HepG2 (cell line): ENCODE data around the gene TIMM10. TPM values are rescaled to one million over a fixed set of nuclear protein-coding genes. Genes with fewer than 3 reads are reported as not detected.

Experiments used
- ATAC-seq: fragments of 200-7000 bp; cut with Tn5 transposase; 3 replicates; pipeline ENCODE4 v1.9.1; 2020; ENCODE audit warnings: mild to moderate bottlenecking, moderate library complexity
- BruUV-seq: library from RNA; stranded (reverse); fragments of 400-500 nt; replicated peaks from 2 replicates; lab custom pipeline; 2021; lab: Mats Ljungman, UMichigan
- CTCF ChIA-PET: fragments of 300-600 bp; formaldehyde crosslinking; extraction: SDS; loops from one replicate; lab custom pipeline; 2021; ENCODE audit warnings: low total read pairs, inconsistent platforms, low intra/inter-chr PET ratio; lab: Yijun Ruan, JAX
- POLR2A ChIA-PET: fragments of 350-600 bp; sonication (Branson Sonifier 250); formaldehyde crosslinking; loops from one replicate; lab custom pipeline; 2020; ENCODE audit warnings: antibody characterized with exemption, inconsistent platforms; lab: Yijun Ruan, JAX
- DNase-seq: peaks from one replicate; pipeline ENCODE4 v3.0.0-alpha.2; 2015; ENCODE audit warnings: low spot score
- FAIRE-seq: peaks from 3 replicates; lab custom pipeline; 2011; peaks lifted over from hg19 to GRCh38; lab: Jason Lieb, UNC
- H2AFZ ChIP-seq: one replicate; pipeline ENCODE4 v1.6.1; 2011; ENCODE audit warnings: low read length, inconsistent platforms
- H3K27ac ChIP-seq: fragments of 300-600 bp; 3 replicates; pipeline ENCODE4 v1.8.0; 2011; ENCODE audit warnings: mixed run types, mild to moderate bottlenecking, mixed read lengths, low read length, inconsistent platforms; ENCODE audit not compliant: insufficient read depth; ENCODE audit errors: extremely low read length
- H3K27me3 ChIP-seq, 2 experiments: fragments of 200-600 bp in 1 of 2; 2 replicates in 1 of 2; 3 replicates in 1 of 2; pipeline versions ENCODE4 v1.6.0 to v1.8.0; 2011; ENCODE audit warnings: low read length in 2 of 2, mild to moderate bottlenecking in 2 of 2, moderate library complexity in 2 of 2, inconsistent platforms in 1 of 2; ENCODE audit not compliant: insufficient read depth in 2 of 2, control insufficient read depth in 1 of 2
- H3K36me3 ChIP-seq, 2 experiments: fragments of 200-600 bp in 1 of 2; replicated peaks in 1 of 2; 2 replicates in 1 of 2; 3 replicates in 1 of 2; pipeline versions ENCODE4 v1.5.1 to v1.8.0; 2011; ENCODE audit warnings: low read length in 2 of 2, inconsistent platforms in 1 of 2; ENCODE audit not compliant: insufficient read depth in 2 of 2, control insufficient read depth in 1 of 2
- H3K4me1 ChIP-seq: 2 replicates; pipeline ENCODE4 v1.5.1; 2012; ENCODE audit warnings: low read length, inconsistent platforms; ENCODE audit not compliant: insufficient read depth
- H3K4me2 ChIP-seq: 2 replicates; pipeline ENCODE4 v1.6.0; 2011; ENCODE audit warnings: low read depth, low read length, inconsistent platforms
- H3K4me3 ChIP-seq, 3 experiments: fragments of 200-600 bp in 1 of 3; sonication (generic), shearing (Covaris generic) in 1 of 3; replicated peaks in 1 of 3; 2 replicates each; pipeline ENCODE4 v1.5.1; 2011 to 2016; ENCODE audit warnings: low read length in 3 of 3, inconsistent platforms in 2 of 3, low read depth in 2 of 3, mild to moderate bottlenecking in 2 of 3, control low read depth in 1 of 3, mixed read lengths in 1 of 3; ENCODE audit not compliant: insufficient read depth in 1 of 3
- H3K79me2 ChIP-seq: one replicate; pipeline ENCODE4 v1.6.1; 2011; ENCODE audit warnings: low read length, inconsistent platforms; ENCODE audit not compliant: insufficient read depth
- H3K9ac ChIP-seq: 2 replicates; pipeline ENCODE4 v1.6.0; 2011; ENCODE audit warnings: mild to moderate bottlenecking, low read depth, low read length, inconsistent platforms; ENCODE audit not compliant: insufficient read depth
- H3K9me3 ChIP-seq: 2 replicates; pipeline ENCODE4 v1.5.1; 2012; ENCODE audit warnings: mild to moderate bottlenecking, low read length
- H4K20me1 ChIP-seq: 2 replicates; pipeline ENCODE4 v1.6.0; 2011; ENCODE audit warnings: inconsistent platforms, mild to moderate bottlenecking, low read length, moderate library complexity; ENCODE audit not compliant: insufficient read depth
- FOSL2 ChIP-seq: sonication (generic); formaldehyde crosslinking; IDR thresholded peaks from 2 replicates; pipeline ENCODE4 v1.4.0; 2020; ENCODE audit warnings: missing genetic modification reagents
- FOXP1 ChIP-seq, 2 experiments: fragments of 450-650 bp in 1 of 2; IDR thresholded peaks; 2 replicates each; pipeline ENCODE4 v1.6.1; 2017 to 2018; ENCODE audit warnings: antibody characterized with exemption in 1 of 2
- HMGA1 ChIP-seq: sonication (generic); formaldehyde crosslinking; conservative IDR thresholded peaks from 2 replicates; pipeline ENCODE4 v1.4.0; 2020; ENCODE audit warnings: missing genetic modification reagents
- HOXA7 ChIP-seq: sonication (generic); formaldehyde crosslinking; IDR thresholded peaks from 2 replicates; pipeline ENCODE4 v1.8.1; 2022; ENCODE audit warnings: mild to moderate bottlenecking, missing genetic modification reagents, moderate library complexity
- IRF1 ChIP-seq: sonication (generic); formaldehyde crosslinking; IDR thresholded peaks from 2 replicates; pipeline ENCODE4 v1.4.0; 2020; ENCODE audit warnings: low read depth, mild to moderate bottlenecking, missing genetic modification reagents
- KDM3A ChIP-seq: IDR thresholded peaks from 2 replicates; pipeline ENCODE4 v1.6.1; 2018; ENCODE audit warnings: low read depth, missing compliant biosample characterization
- MYNN ChIP-seq: sonication (generic); formaldehyde crosslinking; IDR thresholded peaks from 2 replicates; pipeline ENCODE4 v1.4.0; 2020; ENCODE audit warnings: mild to moderate bottlenecking, low read depth, missing genetic modification reagents
- PITX1 ChIP-seq: sonication (generic); formaldehyde crosslinking; IDR thresholded peaks from 2 replicates; pipeline ENCODE4 v1.5.1; 2020; ENCODE audit warnings: mild to moderate bottlenecking, missing genetic modification reagents
- PRMT3 ChIP-seq: sonication (generic); formaldehyde crosslinking; IDR thresholded peaks from 2 replicates; pipeline ENCODE4 v1.8.1; 2022; ENCODE audit warnings: low read depth, mild to moderate bottlenecking, moderate library complexity, missing genetic modification reagents, borderline replicate concordance
- RAD21 ChIP-seq: fragments of 450-650 bp; formaldehyde crosslinking; IDR thresholded peaks from 2 replicates; pipeline ENCODE4 v1.5.0; 2020; ENCODE audit warnings: mild to moderate bottlenecking
- RAD51 ChIP-seq: fragments of 450-650 bp; IDR thresholded peaks from 2 replicates; pipeline ENCODE4 v1.6.1; 2016; ENCODE audit warnings: borderline replicate concordance
- SRF ChIP-seq: IDR thresholded peaks from 2 replicates; pipeline ENCODE4 v1.6.1; 2011; ENCODE audit warnings: mild to moderate bottlenecking, low read depth, low read length, moderate library complexity
- ZBTB39 ChIP-seq: sonication (generic); formaldehyde crosslinking; IDR thresholded peaks from 2 replicates; pipeline ENCODE4 v1.5.0; 2020; ENCODE audit warnings: missing genetic modification reagents
- ZFP90 ChIP-seq: sonication (generic); formaldehyde crosslinking; IDR thresholded peaks from 2 replicates; pipeline ENCODE4 v1.8.0; 2022; ENCODE audit warnings: missing genetic modification reagents, mild to moderate bottlenecking, inconsistent platforms, borderline replicate concordance
- ZNF326 ChIP-seq: sonication (generic); formaldehyde crosslinking; IDR thresholded peaks from 2 replicates; pipeline ENCODE4 v1.4.0; 2020; ENCODE audit warnings: missing genetic modification reagents, borderline replicate concordance
- ZNF629 ChIP-seq: sonication (generic); formaldehyde crosslinking; conservative IDR thresholded peaks from 2 replicates; pipeline ENCODE4 v1.5.0; 2020; ENCODE audit warnings: missing genetic modification reagents
- WGBS: methylation state at CpG from one replicate; pipeline ENCODE4 v1.1.6; 2017; ENCODE audit warnings: low lambda C conversion rate; 5-methylcytosine and 5-hydroxymethylcytosine counted together
- in situ Hi-C: cut with HindIII; loops from 2 replicates; pipeline ENCODE4 v1.10.0; 2017; ENCODE audit warnings: low pct_unique_long_range_greater_than_20kb; ENCODE audit not compliant: extremely low pct_ligation_motif_present
- intact Hi-C: fragments of 100-400 bp; cut with micrococcal nuclease; formaldehyde crosslinking; loops from one replicate; pipeline ENCODE4 v1.10.0; 2022; ENCODE audit not compliant: unreplicated experiment
- polyA plus RNA-seq, 8 experiments: library from polyadenylated mRNA; depleted of rRNA in 3 of 8; stranded (reverse) in 7 of 8; unstranded in 1 of 8; fragments of >200 nt; fragmentation: Illumina TruSeq in 4 of 8; extraction: Trizol in 4 of 8; gene quantifications; 2 replicates each; pipeline versions ENCODE4 v1.2.1 to v1.2.3, GENCODE V29; 2011 to 2016; ENCODE audit warnings: low read depth in 4 of 8, missing spikeins in 1 of 8, mixed read lengths in 1 of 8; ENCODE audit not compliant: insufficient read depth in 1 of 8
- total RNA-seq, 5 experiments: library from RNA; depleted of rRNA; stranded (reverse); fragments of >200 nt; fragmentation: Illumina TruSeq; extraction: Trizol; gene quantifications; 2 replicates each; pipeline ENCODE4 v1.2.3, GENCODE V29; 2016; ENCODE audit warnings: low read depth in 1 of 5

The TIMM10 gene
- total and polyA plus RNA-seq, 2 of the 13 experiments (the other 11 are each of a cell fraction or from before 2014, with no cell fraction given) = 67.8 to 82.2 TPM

GRCh38 chr11:57529012-57529411, 1.5 kb downstream of the TIMM10 start:
- H3K4me3 ChIP-seq = no peak overlapping the region
- H3K27ac ChIP-seq = no peak overlapping the region

GRCh38 chr11:57527056-57527631, 3.4 kb downstream of the TIMM10 start:
- Histone ChIP-seq H3K79me2 (peaks cover 13% of the 10 kb centered on the region), H3K36me3 (peaks cover 0 to 5% of the 10 kb centered on the region in 2 experiments; a peak in 1 of 5 replicates), H2AFZ (no peak overlapping the region), H4K20me1 (no peaks in the 10 kb centered on the region), H3K27me3 (peaks cover 0 to 5% of the 10 kb centered on the region in 2 experiments; a peak in 1 of 5 replicates), H3K9ac (0 out of 2 replicates have a peak overlapping the region, but pooled peaks have one; percentile 16), H3K27ac (no peak overlapping the region), H3K9me3 (no peaks in the 10 kb centered on the region), H3K4me3 (no peak overlapping the region), H3K4me2 (no peak overlapping the region), H3K4me1 (peaks cover 39% of the 10 kb centered on the region)
- in situ Hi-C loops = loop anchor here (5.0 kb wide), 1 partner anchor 35 kb away; no protein-coding TSS in a partner anchor
- CTCF ChIA-PET = interaction anchor here (1.1 to 3.0 kb wide), 5 partner anchors 20 to 182 kb away, joined by 3 to 101 read pairs (median 7); partner anchors contain the start of gene RTN4RL2
- ATAC-seq (peak; percentile 32), FAIRE-seq (peak; percentile 94), DNase-seq (peak; percentile 64)
- POLR2A ChIA-PET = interaction anchor here (1.0 to 5.2 kb wide), 7 partner anchors 12 to 69 kb away, joined by 3 to 42 read pairs (median 9); partner anchors contain the start of genes RTN4RL2 and SLC43A1
- intact Hi-C loops = loop anchor here (1.0 kb wide), 4 partner anchors 34 to 182 kb away; no protein-coding TSS in a partner anchor
- BruUV-seq = no TSS peak
- 19% methylated on average over 7 of the region's 7 CpGs for WGBS
- TF ChIP-seq HOXA7 (no peak), RAD21 (CRISPR knock-in tag) (peak; percentile 95), PRMT3 (CRISPR knock-in tag) (no peak), PITX1 (CRISPR knock-in tag) (peak; percentile 60; the same call in 1 of the 2 replicates), MYNN (CRISPR knock-in tag) (no peak), SRF (no peak), ZFP90 (no peak), FOXP1 (IDR thresholded peaks at IDR 0.05) (no peak), FOXP1 (CRISPR knock-in tag; IDR thresholded peaks at IDR 0.05) (no peak), KDM3A (CRISPR knock-in tag) (0 out of 2 replicates have a peak, but pooled peaks have one; percentile 66), RAD51 (no peak), IRF1 (CRISPR knock-in tag) (no peak), ZBTB39 (CRISPR knock-in tag) (no peak), FOSL2 (CRISPR knock-in tag) (no peak), ZNF326 (CRISPR knock-in tag) (no peak)

More at GRCh38 chr11:57529012-57529411, 1.5 kb downstream of the TIMM10 start:
- Histone ChIP-seq H3K4me2 (no peak overlapping the region; the same call in 1 of the 2 replicates), H3K9me3 (no peaks in the 10 kb centered on the region), H3K4me1 (peaks cover 42% of the 10 kb centered on the region), H4K20me1 (no peaks in the 10 kb centered on the region), H3K27me3 (peaks cover 0 to 5% of the 10 kb centered on the region in 2 experiments; a peak in 1 of 5 replicates), H3K36me3 (peaks cover 0 to 5% of the 10 kb centered on the region in 2 experiments; a peak in 1 of 5 replicates), H2AFZ (no peak overlapping the region), H3K79me2 (peaks cover 13% of the 10 kb centered on the region), H3K9ac (no peak overlapping the region)
- ATAC-seq (no peak), DNase-seq (no peak), FAIRE-seq (no peak)
- ChIA-PET POLR2A (interaction anchor here (1.4 to 5.2 kb wide), 2 partner anchors 14 to 36 kb away, joined by 6 to 42 read pairs; partner anchors contain the start of gene SLC43A1), CTCF (interaction anchor here (0.9 kb wide), 1 partner anchor 72 kb away, joined by 3 read pairs; no protein-coding TSS in a partner anchor)
- TF ChIP-seq ZNF629 (CRISPR knock-in tag) (peak; percentile 82), HMGA1 (CRISPR knock-in tag) (no peak)
- BruUV-seq = no TSS peak
- intact Hi-C loops (no loop called here), in situ Hi-C loops (loop anchor here (5.0 kb wide), 1 partner anchor 37 kb away; no protein-coding TSS in a partner anchor)
